NCI-H128 (cell line): ENCODE results near the gene NADSYN1.

Source experiments
- DNase-seq: peaks from one replicate; lab custom pipeline; 2025; ENCODE audit not compliant: unreplicated experiment; lab: John Stamatoyannopoulos, UW

Gene NADSYN1

GRCh38 chr11:71450939-71451338 is 2.1 kb upstream of the NADSYN1 start:
- DNase-seq: no peak

DNA sequence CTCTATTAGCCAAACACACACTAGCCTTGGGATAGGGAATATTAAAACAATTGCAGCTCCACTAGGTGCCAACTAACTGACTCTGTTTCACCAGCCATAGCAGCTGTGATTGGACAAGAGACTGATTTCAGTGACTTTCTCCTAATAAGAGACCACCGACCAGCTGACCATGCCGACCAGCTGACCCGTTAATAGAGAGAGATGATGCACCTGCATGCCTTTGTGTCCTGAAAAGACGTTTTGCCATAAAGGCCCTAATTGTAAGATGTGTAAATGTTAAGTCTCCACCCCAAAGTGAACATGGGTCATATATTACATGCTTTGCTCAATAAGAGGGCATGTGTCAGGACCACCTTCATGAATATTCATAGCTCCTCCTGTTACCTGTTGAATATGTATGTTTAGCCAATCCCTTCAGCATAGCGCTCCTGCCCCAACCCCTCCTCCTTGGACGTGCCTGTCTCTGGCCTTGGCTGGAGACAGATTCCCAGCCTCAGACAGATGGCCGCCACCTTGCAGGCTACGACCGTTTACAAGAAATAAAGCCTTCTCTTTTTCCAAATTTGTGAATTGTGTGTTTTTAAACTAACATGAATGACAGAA is 1.3 kb upstream of the NADSYN1 start:
- no peak for DNase-seq

- DNase-seq: no peak
Measured at GRCh38 chr11:71452199-71453036, 585 bp upstream of the NADSYN1 start.

GRCh38 chr11:71453918-71454304 is 908 bp downstream of the NADSYN1 start:
- DNase-seq: no peak

DNA sequence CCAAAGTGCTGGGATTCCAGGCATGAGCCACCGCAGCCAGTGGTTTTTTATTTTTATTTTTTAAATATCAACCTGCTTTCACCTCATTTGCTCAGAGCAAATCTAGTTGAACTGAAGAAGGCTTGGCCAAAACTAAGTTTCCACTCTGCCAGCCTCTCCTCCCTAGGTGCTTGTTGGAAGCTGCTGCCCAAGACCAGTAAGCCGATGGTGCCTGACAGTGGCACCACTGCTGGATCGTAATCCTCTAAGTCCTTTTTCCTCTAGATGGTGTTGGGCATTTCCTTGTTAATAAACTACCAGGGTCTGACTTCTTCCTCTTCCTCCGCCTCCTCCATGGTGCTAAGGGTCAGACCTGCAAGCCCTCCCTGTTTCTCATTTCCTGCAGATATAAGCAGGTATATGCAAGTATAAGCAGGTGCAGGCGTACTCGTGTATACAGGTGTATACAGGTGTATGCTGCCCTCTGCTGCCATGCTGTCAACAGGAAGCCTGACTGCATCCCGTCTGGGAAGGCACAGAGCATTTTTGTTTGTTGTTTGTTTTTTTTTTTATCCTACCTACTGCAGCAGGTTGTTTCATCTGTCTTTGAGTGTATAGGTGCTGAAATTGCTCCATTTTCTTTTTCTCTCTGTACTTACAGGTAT is 1.6 kb downstream of the NADSYN1 start:
- DNase-seq: no peak

GRCh38 chr11:71456294-71456693 is 3.3 kb downstream of the NADSYN1 start:
- DNase-seq: no peak

- no peak for DNase-seq
Measured at GRCh38 chr11:71456831-71457230, 3.8 kb downstream of the NADSYN1 start.

GRCh38 chr11:71458146-71459070 is 5.4 kb downstream of the NADSYN1 start:
- no peak for DNase-seq

DNA sequence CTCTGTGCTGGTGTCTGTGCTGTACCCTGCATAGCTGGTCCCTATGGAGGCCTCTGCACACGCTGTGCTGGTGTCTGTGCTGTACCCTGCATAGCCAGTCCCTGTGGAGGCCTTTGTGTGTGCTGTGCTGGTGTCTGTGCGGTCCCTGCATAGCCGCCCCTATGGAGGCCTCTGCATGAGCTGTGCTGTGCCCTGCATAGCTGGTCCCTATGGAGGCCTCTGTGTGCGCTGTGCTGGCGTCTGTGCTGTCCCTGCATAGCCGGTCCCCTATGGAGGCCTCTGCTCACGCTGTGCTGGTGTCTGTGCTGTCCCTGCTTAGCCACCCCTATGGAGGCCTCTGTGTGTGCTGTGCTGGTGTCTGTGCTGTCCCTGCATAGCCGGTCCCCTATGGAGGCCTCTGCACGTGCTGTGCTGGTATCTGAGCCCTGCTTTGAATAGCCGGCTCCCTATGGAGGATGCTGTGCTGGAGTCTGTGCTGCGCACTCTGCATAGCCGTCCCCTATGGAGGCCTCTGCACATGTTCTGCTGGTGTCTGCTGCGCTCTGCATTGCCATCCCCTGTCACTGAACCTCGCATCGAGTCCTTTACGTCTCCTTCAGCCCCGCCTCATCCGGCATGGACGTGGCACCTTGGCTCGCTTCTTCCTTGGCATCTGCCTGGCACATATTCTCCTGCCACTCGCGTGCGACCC is 6.2 kb downstream of the NADSYN1 start:
- no peak for DNase-seq

- DNase-seq: no peak
Measured at GRCh38 chr11:71459767-71460320, 6.8 kb downstream of the NADSYN1 start.

DNA sequence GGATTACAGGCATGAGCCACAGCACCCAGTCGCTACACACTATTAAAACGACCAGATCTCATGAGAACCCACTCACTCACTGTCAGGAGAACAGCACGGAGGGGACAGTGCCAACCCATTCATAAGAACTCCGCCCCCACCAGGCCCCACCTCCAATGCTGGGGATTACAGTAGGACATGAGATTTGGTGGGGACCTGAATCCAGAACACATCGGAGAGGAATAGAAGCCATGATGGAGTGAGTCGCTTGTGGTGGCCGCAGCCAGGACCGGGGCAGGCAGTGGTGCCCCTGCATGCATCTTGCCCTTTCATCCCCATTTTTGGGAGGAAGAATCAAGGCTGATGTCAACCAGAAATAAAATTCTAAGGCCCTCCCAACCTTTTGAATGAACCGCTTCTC is 8.7 kb downstream of the NADSYN1 start:
- DNase-seq: no peak

- no peak for DNase-seq
Measured at GRCh38 chr11:71462726-71463125, 9.7 kb downstream of the NADSYN1 start.

GRCh38 chr11:71463331-71464211 is 10.6 kb downstream of the NADSYN1 start:
- DNase-seq: no peak

DNA sequence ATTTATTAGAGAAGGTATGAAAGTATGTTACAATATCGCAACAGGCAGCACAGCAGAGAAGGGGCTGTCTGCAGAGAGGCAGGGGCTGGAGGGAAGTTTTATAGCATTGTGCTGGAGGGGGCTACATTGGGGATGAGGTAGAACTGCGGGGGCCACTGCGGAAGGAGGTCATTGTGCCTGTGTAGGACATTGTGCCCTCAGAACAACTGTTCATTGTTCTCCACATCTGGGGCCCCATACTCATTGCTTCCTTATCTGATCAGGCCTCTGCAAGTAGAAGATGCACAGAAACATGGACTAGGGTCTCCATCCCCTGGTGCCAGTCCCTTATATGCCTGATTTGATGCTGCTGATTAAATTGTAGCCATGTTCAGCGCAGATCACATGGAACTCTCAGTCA is 12.1 kb downstream of the NADSYN1 start:
- DNase-seq: no peak

DNA sequence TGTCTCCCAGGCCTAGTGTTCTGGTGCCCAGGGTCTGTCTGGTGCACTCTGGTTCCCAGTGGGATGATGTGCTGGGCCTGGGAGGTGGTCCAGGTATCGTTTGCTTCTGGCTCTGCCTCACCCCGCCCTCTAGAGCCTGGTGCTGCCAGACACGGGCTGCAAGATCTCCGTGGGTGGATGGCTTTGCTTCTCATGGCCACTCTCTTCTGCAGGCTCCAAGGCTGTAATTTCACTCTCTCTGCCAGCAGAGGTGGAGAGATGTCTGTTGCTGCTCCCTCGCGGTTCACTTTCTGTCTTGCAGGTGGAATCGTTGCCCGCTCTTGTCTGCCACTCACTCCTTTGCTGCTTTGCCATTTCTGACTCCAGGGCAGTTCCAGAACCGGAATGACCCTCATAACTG is 13.4 kb downstream of the NADSYN1 start:
- no peak for DNase-seq

DNA sequence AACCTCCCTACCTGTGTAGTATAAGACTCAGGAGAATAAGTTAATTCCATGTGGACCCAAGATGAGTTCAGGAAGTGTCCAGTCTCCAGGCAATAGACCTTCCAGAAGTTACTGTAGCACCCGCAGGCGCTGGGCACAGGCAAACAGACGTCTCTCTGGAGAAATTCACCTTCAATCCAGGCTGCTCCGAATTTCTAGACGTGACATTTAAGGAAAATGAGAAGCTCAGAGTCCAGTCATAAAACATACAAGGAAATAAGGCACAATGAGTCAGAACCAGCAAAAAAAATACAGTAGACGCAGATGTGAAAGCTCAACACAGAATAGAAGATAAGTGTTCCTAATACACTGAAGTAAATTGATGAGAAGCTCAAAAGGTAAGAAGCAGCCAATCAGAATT is 14.2 kb downstream of the NADSYN1 start:
- no peak for DNase-seq

DNA sequence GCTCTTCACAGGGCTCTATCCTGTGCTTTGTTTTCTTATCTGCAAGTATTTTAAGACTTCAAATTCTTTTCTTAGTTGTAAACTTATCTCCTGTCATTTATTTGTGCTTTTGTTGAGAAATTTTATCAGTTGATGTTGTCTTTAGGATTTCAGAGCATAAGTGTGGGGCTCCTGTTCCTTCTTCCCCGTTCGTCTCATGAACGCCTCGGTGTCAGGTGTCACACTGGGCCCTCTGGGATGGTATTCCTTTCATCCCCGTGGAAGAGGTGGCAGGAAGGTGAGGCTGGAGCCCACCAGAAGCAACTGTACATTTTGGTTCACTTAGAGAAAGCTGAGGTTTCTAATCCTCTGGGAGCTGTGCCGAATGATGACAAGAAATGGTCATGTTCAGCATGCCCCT is 17.9 kb downstream of the NADSYN1 start:
- DNase-seq: no peak

- DNase-seq: no peak
Measured at GRCh38 chr11:71472357-71472885, 19.4 kb downstream of the NADSYN1 start.
